Measurements from ENCODE around the gene PRRT1.
"Not testable (repeated sequence)": the region's sequence is repeated elsewhere in the genome, so short reads cannot be mapped to it uniquely, and the experiment has no call there.

Gene PRRT1

DNA sequence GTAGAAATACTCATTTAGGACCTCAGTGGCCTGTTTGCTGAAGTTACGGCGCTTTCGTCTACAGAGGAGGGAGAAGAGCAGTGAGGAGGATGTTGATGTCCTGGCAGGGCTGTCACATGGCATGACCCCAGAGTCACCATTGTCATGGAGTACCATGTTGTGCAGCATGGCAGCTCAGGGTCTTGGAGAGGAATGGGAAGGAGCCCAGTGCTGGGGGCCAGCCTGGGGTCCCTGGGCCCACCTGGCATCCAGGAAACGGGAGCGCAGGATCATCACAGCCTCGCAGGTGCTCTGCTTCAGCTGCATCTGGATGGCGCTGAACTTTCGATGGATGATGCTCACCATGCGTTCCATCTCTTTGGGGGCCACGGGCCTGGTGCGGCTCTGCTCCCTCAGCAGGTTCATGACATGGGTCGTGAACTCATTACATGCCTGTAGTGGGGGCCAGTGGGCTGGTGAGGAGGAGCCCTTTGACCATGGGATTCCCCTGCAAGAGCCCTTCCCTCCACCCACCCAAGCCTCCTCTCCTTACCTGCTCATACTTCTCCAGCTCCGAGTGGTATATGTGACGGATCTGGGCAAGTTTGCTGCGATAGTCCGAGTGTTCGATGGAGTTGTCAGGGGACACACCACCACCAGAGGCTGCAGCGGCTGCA is 36.1 kb upstream of the PRRT1 start:
- DNase-seq, result not testable (repeated sequence)

GRCh38 chr6:32187009-32187709 is 35.4 kb upstream of the PRRT1 start:
- no peak for DNase-seq

- DNase-seq, result not testable (repeated sequence)
These were observed 34.6 kb upstream of the PRRT1 start for GRCh38 chr6:32186151-32186840.

DNA sequence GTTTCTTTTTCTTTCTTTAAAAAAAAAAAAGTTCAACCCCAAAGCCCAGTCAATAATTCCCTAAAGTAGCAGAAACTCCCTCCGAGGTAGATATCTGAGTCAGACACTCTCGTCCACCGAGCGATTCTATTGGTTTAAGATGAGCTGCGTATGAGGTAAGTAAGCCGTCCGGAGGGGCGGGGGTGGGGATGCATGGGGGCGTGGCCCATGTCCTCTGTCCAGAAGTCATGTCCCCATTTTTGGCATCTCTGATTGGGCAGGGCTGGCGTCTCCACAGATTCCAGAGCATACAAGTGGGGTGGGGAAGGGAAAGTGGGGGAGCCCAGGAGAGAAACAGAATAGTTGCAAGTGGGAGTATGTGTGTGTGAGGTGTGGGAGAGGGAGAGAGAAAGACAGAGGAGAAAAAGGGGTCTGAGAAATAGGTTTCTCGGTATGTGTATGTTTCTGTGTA is 34.0 kb upstream of the PRRT1 start:
- not testable (repeated sequence) for DNase-seq

DNA sequence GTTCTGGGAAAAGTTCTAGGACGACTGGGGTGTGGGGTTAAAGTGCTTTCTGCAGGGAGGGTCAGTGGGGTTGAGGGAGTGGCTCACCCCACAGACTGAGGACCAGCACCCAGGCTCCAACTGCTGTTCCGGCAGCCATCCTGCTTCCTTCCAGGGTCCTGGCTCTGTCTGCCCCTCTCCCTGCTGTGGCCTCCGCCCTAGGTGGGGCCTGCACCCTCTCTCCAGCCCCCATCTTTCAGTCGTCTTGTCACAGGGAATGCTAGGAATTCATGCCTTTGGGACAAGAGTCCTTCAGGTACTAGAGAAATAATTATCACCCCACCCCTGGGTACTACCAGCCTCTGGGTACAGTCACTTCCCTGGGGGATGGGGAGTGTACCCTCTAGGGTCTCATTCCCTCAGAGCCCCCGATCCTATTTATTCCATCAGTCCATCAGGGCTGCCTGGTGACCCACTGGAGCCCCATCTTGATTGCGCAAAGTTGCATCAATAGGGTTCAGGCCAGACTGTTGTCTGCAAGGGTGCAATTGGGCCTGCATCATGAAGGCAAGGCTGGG is 32.4 kb upstream of the PRRT1 start, which contains the start of gene AGER:
Gene AGER (minus strand): TSS at position 170 of the 557 bp plus-strand sequence. CDS start 31 bp downstream, at position 139.
- no peak for DNase-seq

- no peak for DNase-seq
These were observed 31.8 kb upstream of the PRRT1 start for GRCh38 chr6:32183483-32184083.

GRCh38 chr6:32183030-32183429 is 31.3 kb upstream of the PRRT1 start:
- no peak for DNase-seq

DNA sequence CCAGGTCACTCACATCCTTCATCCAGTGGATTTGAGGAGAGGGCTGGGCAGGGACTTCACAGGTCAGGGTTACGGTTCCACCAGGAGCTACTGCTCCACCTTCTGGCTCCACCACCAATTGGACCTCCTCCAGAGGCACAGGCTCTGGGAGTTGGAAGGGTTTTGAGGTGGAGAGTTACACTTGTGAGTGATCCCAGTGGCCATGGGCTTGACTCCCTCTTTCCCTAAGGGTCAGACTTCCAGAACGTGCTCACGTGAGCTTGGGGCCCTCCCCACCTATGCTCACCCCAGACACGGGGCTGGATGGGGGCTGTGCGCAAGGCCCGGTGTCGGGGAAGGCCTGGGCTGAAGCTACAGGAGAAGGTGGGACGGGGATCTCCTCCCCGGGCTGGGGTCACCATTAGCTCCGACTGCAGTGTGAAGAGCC is 30.8 kb upstream of the PRRT1 start:
- DNase-seq, result no peak

- no peak for DNase-seq
These were observed 30.3 kb upstream of the PRRT1 start for GRCh38 chr6:32181915-32182529.

DNA sequence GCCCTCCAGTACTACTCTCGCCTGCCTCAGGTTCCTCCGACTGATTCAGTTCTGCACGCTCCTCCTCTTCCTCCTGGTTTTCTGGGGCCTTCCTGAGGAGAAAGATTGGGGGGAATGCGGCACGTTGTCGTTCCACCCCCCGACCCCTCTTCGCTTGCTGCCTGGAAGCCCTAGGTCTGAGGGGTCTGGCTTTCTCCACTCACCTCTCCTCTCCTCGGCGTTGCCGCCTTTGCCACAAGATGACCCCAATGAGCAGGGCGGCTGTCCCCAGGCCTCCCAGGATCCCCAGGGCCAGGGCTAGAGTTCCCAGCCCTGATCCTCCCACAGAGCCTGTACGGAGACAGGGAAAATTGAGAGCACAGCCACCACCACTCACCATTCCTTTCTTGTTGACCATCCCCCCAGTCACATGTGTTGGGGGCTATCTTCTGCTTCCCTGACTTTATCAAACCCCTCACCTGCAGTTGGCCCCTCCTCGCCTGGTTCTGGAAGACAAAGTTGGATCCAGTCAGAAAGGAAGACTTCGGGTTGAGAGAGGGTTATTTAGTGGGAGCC is 29.5 kb upstream of the PRRT1 start:
- DNase-seq, result no peak

- no peak for DNase-seq
These were observed 28.1 kb upstream of the PRRT1 start for GRCh38 chr6:32179766-32180405.

- no peak for DNase-seq
These were observed 27.1 kb upstream of the PRRT1 start for GRCh38 chr6:32178547-32179440.

DNA sequence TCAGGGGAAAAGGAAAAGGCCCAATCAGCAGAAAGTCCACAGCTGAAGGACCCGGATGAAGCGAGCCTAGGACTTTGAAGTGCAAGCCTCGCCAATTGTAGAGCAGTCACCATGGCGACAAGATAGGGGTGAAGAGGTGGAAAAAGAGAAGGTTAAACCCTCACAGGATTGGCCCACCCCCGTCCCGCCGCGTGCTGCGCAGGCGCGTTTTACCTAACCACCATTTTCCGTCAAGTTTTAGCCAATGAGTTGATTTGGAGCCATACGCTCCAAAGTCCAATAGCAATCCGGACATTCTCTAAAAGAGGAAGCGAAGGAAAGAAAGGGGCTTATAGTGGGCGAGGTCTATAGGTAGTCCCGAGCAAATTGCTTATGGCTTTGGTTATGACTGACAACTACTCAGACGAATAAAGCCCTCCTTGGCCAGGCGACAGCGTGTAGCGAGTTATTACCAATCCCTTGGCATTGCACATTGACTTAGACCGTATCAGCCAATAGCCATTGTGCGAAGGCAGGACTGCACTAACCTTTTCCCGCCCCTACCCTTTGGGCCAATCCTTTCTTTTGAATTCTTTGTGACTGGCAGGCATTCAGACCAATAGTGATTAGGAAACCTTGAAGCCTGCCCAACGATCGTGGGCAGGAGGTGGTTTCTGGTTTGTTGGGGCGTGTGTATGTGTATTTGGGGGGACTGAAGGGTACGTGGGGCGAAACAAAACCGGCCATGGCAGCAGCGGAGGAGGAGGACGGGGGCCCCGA is 26.2 kb upstream of the PRRT1 start, which contains the start of gene RNF5:
Gene RNF5 (plus strand): TSS at position 618 of the 759 bp plus-strand sequence. CDS start 107 bp downstream, at position 725.
- DNase-seq, result peak; percentile 89

- peak; percentile 44 for DNase-seq
These were observed 25.5 kb upstream of the PRRT1 start for GRCh38 chr6:32177183-32177787.

GRCh38 chr6:32176476-32177182 is 24.9 kb upstream of the PRRT1 start:
- no peak for DNase-seq

DNA sequence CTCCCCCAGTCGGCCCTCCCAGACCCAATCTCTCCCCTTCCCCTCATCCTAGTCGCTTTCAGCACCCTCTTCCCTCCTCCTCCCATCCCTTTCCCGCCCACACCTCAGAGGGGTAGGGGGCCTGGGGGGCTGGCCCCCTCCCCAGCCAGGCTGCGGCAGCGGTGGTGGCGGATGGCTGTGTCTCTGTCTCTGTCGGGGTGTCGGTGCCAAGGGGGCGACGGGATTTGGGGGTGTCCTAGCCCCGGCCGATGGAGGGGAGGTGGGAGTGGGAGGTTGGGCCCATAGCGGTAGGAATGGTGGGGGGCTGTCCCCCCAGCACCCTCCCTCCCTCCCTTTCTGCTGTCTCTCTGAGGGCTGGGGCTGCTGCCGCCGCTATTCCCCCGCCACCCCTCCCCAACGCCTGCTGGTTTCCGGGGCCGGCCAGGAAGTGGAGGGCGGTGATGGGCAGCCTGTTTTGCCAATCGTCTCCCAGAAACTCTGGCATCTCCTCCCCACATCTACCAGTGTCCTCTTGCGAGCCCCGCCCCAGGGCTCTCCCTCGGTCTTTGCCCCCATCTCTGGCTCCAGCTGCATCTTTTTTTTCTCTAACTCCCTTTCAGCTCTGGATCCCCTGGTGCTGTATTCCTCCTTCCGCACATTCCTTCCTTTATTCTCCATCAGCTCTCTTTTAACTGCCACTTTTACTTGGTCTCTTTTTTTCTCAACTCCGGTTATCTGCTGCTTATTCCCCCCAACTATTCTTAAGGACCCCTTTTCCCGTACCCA is 24.2 kb upstream of the PRRT1 start, which contains the start of gene AGPAT1:
Gene AGPAT1 (minus strand): TSS at position 374 of the 765 bp plus-strand sequence. CDS start 4,588 bp downstream, outside the sequence.
- peak; percentile 97 for DNase-seq

GRCh38 chr6:32175322-32175710 is 23.6 kb upstream of the PRRT1 start:
- DNase-seq, result no peak

- DNase-seq, result no peak
These were observed 22.7 kb upstream of the PRRT1 start for GRCh38 chr6:32174416-32174815.

Measured in activated naive CD4-positive, alpha-beta T cell treated with anti-CD3 and anti-CD28 coated beads, Interleukin-2, amount 50 U/mL, for 16 hours (primary cell).